ENCODE measurements around the gene KIF26A. TPM values are rescaled to one million over a fixed set of nuclear protein-coding genes. Genes with fewer than 3 reads are reported as not detected.

Gene KIF26A
- total RNA-seq, 1 donor from 2014 or later = 0.46 TPM

GRCh38 chr14:104181761-104182530 is 43.6 kb downstream of the KIF26A start:
- no peak for DNase-seq (ENCODE audit: low read depth)
- TF ChIP-seq CTCF (conservative IDR thresholded peaks at IDR 0.05; ENCODE audit: low read depth, low read length) = no peak
- H3K4me3 ChIP-seq (ENCODE audit: low read depth, low read length) = no peak overlapping the region

- no peak for TF ChIP-seq CTCF (conservative IDR thresholded peaks at IDR 0.05; ENCODE audit: low read depth, low read length)
- no peak overlapping the region for H3K4me3 ChIP-seq (ENCODE audit: low read depth, low read length)
- no peak for DNase-seq (ENCODE audit: low read depth)
Measured at GRCh38 chr14:104182857-104183425, 44.6 kb downstream of the KIF26A start.

- no peak overlapping the region for H3K4me3 ChIP-seq (ENCODE audit: low read depth, low read length)
- DNase-seq (ENCODE audit: low read depth) = no peak
- TF ChIP-seq CTCF (conservative IDR thresholded peaks at IDR 0.05; ENCODE audit: low read depth, low read length) = no peak
Measured at GRCh38 chr14:104183796-104184195, 45.4 kb downstream of the KIF26A start.

- TF ChIP-seq CTCF (conservative IDR thresholded peaks at IDR 0.05; ENCODE audit: low read depth, low read length) = no peak
Measured at GRCh38 chr14:104184506-104184905, 46.1 kb downstream of the KIF26A start.

GRCh38 chr14:104184911-104185499 is 46.6 kb downstream of the KIF26A start:
- DNase-seq (ENCODE audit: low read depth) = no peak
- TF ChIP-seq CTCF (conservative IDR thresholded peaks at IDR 0.05; ENCODE audit: low read depth, low read length) = no peak
- H3K4me3 ChIP-seq (ENCODE audit: low read depth, low read length) = no peak overlapping the region

More at GRCh38 chr14:104184506-104184905, 46.1 kb downstream of the KIF26A start:
- no peak overlapping the region for H3K4me3 ChIP-seq (ENCODE audit: low read depth, low read length)
- no peak for DNase-seq (ENCODE audit: low read depth)

GRCh38 chr14:104185916-104186495 is 47.6 kb downstream of the KIF26A start:
- TF ChIP-seq CTCF (conservative IDR thresholded peaks at IDR 0.05; ENCODE audit: low read depth, low read length) = no peak
- no peak overlapping the region for H3K4me3 ChIP-seq (ENCODE audit: low read depth, low read length)
- no peak for DNase-seq (ENCODE audit: low read depth)

All from epithelial cell of proximal tubule (primary cell).